Measurements from ENCODE around the gene SAT2. TPM values are rescaled to one million over a fixed set of nuclear protein-coding genes. Genes with fewer than 3 reads are reported as not detected.
A peak's percentile ranks its signal among the peaks of the same experiment; 100 is the strongest.
"Not testable (repeated sequence)": the region's sequence is repeated elsewhere in the genome, so short reads cannot be mapped to it uniquely, and the experiment has no call there.

SAT2 gene
- total RNA-seq, 1 experiment from 2014 or later, result 52.0 TPM

GRCh38 chr17:7626307-7626706 is 1.3 kb downstream of the SAT2 start:
- intact Hi-C loops (cut with micrococcal nuclease; ENCODE audit: unreplicated experiment), result no loop called here
- H3K9me2 ChIP-seq (ENCODE audit: insufficient read depth), result no peaks in the 10 kb centered on the region
- no peak overlapping the region for H3K4me3 ChIP-seq
- no TSS peak for BruUV-seq (replicated peaks)
- DNase-seq, result no peak
- TF ChIP-seq EZH2 (IDR thresholded peaks at IDR 0.05; ENCODE audit: low read depth) (no peak), CTCF (conservative IDR thresholded peaks at IDR 0.05) (no peak)
- H3K9me3 ChIP-seq (ENCODE audit: insufficient read depth, low read depth), result no peaks in the 10 kb centered on the region
- POLR2A ChIA-PET (ENCODE audit: unreplicated experiment), result no interaction called here
- H3K79me2 ChIP-seq (ENCODE audit: low read depth), result no peaks in the 10 kb centered on the region
- no peaks in the 10 kb centered on the region for H3F3A ChIP-seq (ENCODE audit: insufficient read depth, low read depth)
- no peaks in the 10 kb centered on the region for H3K27me3 ChIP-seq (ENCODE audit: insufficient read depth, low read depth)
- H2AFZ ChIP-seq, result no peak overlapping the region
- no peak overlapping the region for H3K27ac ChIP-seq
- peaks cover 4% of the 10 kb centered on the region; the same call in 1 of the 2 replicates for H3K4me1 ChIP-seq (replicated peaks; ENCODE audit: insufficient read depth)
- no peaks in the 10 kb centered on the region for H4K20me1 ChIP-seq (ENCODE audit: insufficient read depth)
- CTCF ChIA-PET, result no interaction called here
- H3K4me2 ChIP-seq, result peak overlapping the region; percentile 81
- no peaks in the 10 kb centered on the region for H3K36me3 ChIP-seq (ENCODE audit: low read depth)

GRCh38 chr17:7625749-7626148 is 1.9 kb downstream of the SAT2 start:
- intact Hi-C loops (cut with micrococcal nuclease; ENCODE audit: unreplicated experiment); BruUV-seq (replicated peaks); H3F3A ChIP-seq (ENCODE audit: insufficient read depth, low read depth); H2AFZ ChIP-seq; H3K4me1 ChIP-seq (replicated peaks; ENCODE audit: insufficient read depth); H3K9me3 ChIP-seq (ENCODE audit: insufficient read depth, low read depth); H3K4me3 ChIP-seq; H3K9me2 ChIP-seq (ENCODE audit: insufficient read depth); H3K79me2 ChIP-seq (ENCODE audit: low read depth); DNase-seq; POLR2A ChIA-PET (ENCODE audit: unreplicated experiment); CTCF ChIA-PET; H4K20me1 ChIP-seq (ENCODE audit: insufficient read depth); H3K27me3 ChIP-seq (ENCODE audit: insufficient read depth, low read depth); H3K27ac ChIP-seq; H3K4me2 ChIP-seq; H3K36me3 ChIP-seq (ENCODE audit: low read depth): not testable (repeated sequence)

- no peak overlapping the region for H3K27ac ChIP-seq
- no peaks in the 10 kb centered on the region for H3K36me3 ChIP-seq (ENCODE audit: low read depth)
- POLR2A ChIA-PET (ENCODE audit: unreplicated experiment), result interaction anchor here (0.6 to 0.7 kb wide), 2 partner anchors 9 to 35 kb away, joined by 4 to 5 read pairs; no protein-coding TSS in a partner anchor
Observed at GRCh38 chr17:7623661-7624060, 4.0 kb downstream of the SAT2 start.

More at GRCh38 chr17:7623661-7624060, 4.0 kb downstream of the SAT2 start:
- H2AFZ ChIP-seq, result no peak overlapping the region
- intact Hi-C loops (cut with micrococcal nuclease; ENCODE audit: unreplicated experiment), result no loop called here
- H3K4me2 ChIP-seq, result no peak overlapping the region
- H4K20me1 ChIP-seq (ENCODE audit: insufficient read depth), result no peaks in the 10 kb centered on the region
- no TSS peak for BruUV-seq (replicated peaks)
- H3F3A ChIP-seq (ENCODE audit: insufficient read depth, low read depth), result no peaks in the 10 kb centered on the region
- no peak overlapping the region for H3K4me3 ChIP-seq
- H3K9me3 ChIP-seq (ENCODE audit: insufficient read depth, low read depth), result no peaks in the 10 kb centered on the region
- peaks cover 4% of the 10 kb centered on the region; the same call in 1 of the 2 replicates for H3K4me1 ChIP-seq (replicated peaks; ENCODE audit: insufficient read depth)
- H3K9me2 ChIP-seq (ENCODE audit: insufficient read depth), result no peaks in the 10 kb centered on the region
- H3K27me3 ChIP-seq (ENCODE audit: insufficient read depth, low read depth), result no peaks in the 10 kb centered on the region
- H3K79me2 ChIP-seq (ENCODE audit: low read depth), result no peaks in the 10 kb centered on the region
- no peak for DNase-seq
- TF ChIP-seq EZH2 (IDR thresholded peaks at IDR 0.05; ENCODE audit: low read depth), result no peak
- TF ChIP-seq CTCF (conservative IDR thresholded peaks at IDR 0.05), result no peak
- CTCF ChIA-PET, result no interaction called here

Data from PC-9 (cell line).